Glutamatergic neuron (in vitro differentiated cells): ENCODE results near the gene SCGB1D2. TPM values are rescaled to one million over a fixed set of nuclear protein-coding genes. Genes with fewer than 3 reads are reported as not detected.

Source experiments
- DNase-seq: peaks from one replicate; pipeline ENCODE4 v3.0.0; 2022
- H3K27ac Mint-ChIP-seq: one replicate; pipeline ENCODE4 v1.8.0; 2020; ENCODE audit warnings: mild to moderate bottlenecking, mixed read lengths, inconsistent platforms; ENCODE audit not compliant: unreplicated experiment
- H3K27me3 Mint-ChIP-seq: one replicate; pipeline ENCODE4 v1.8.0; 2020; ENCODE audit warnings: mild to moderate bottlenecking, moderate library complexity, mixed read lengths, inconsistent platforms; ENCODE audit not compliant: unreplicated experiment
- H3K36me3 Mint-ChIP-seq: one replicate; pipeline ENCODE4 v1.8.0; 2020; ENCODE audit warnings: mild to moderate bottlenecking, mixed read lengths, inconsistent platforms; ENCODE audit not compliant: unreplicated experiment
- H3K4me1 Mint-ChIP-seq: one replicate; pipeline ENCODE4 v1.8.0; 2020; ENCODE audit warnings: mild to moderate bottlenecking, low read depth, mixed read lengths, inconsistent platforms; ENCODE audit not compliant: unreplicated experiment
- H3K4me3 Mint-ChIP-seq: one replicate; pipeline ENCODE4 v1.8.0; 2020; ENCODE audit warnings: mild to moderate bottlenecking, mixed read lengths, inconsistent platforms; ENCODE audit not compliant: unreplicated experiment
- H3K9me3 Mint-ChIP-seq: one replicate; pipeline ENCODE4 v1.8.0; 2020; ENCODE audit warnings: mild to moderate bottlenecking, moderate library complexity, mixed read lengths, inconsistent platforms; ENCODE audit not compliant: unreplicated experiment
- CTCF ChIP-seq: fragments of 200-600 bp; sonication (generic); IDR thresholded peaks from one replicate; pipeline ENCODE4 v1.5.0; 2021; ENCODE audit not compliant: partially characterized antibody, unreplicated experiment
- total RNA-seq: library from RNA; stranded (reverse); fragmentation: NEBNext Ultra II Directional; extraction: Animal tissue kit (Norgen Biotek cat#: 25700); gene quantifications from one replicate; pipeline ENCODE4 v1.2.1, GENCODE V29; 2021; ENCODE audit not compliant: unreplicated experiment

SCGB1D2 gene
- total RNA-seq, 1 donor from 2014 or later = not detected

GRCh38 chr11:62267050-62267449 is 25.0 kb downstream of the SCGB1D2 start:
- no peak for DNase-seq
- H3K27ac Mint-ChIP-seq = no peak overlapping the region
- peaks cover 5% of the 10 kb centered on the region for H3K27me3 Mint-ChIP-seq
- H3K36me3 Mint-ChIP-seq = no peaks in the 10 kb centered on the region
- no peaks in the 10 kb centered on the region for H3K4me1 Mint-ChIP-seq
- H3K4me3 Mint-ChIP-seq = no peak overlapping the region
- no peaks in the 10 kb centered on the region for H3K9me3 Mint-ChIP-seq
- TF ChIP-seq CTCF = no peak

GRCh38 chr11:62267576-62267975 is 25.5 kb downstream of the SCGB1D2 start:
- no peak for DNase-seq
- H3K4me1 Mint-ChIP-seq = no peaks in the 10 kb centered on the region
- no peaks in the 10 kb centered on the region for H3K36me3 Mint-ChIP-seq
- H3K27me3 Mint-ChIP-seq = peaks cover 5% of the 10 kb centered on the region
- no peaks in the 10 kb centered on the region for H3K9me3 Mint-ChIP-seq
- no peak overlapping the region for H3K4me3 Mint-ChIP-seq
- H3K27ac Mint-ChIP-seq = no peak overlapping the region
- no peak for TF ChIP-seq CTCF

- Mint-ChIP-seq H3K36me3 (no peaks in the 10 kb centered on the region), H3K4me3 (no peak within 1 kb of the TSS), H3K27ac (no peak within 1 kb of the TSS), H3K27me3 (peaks cover 5% of the 10 kb centered on the region), H3K9me3 (no peaks in the 10 kb centered on the region), H3K4me1 (no peaks in the 10 kb centered on the region)
- no peak for DNase-seq
- no peak for TF ChIP-seq CTCF
Measured at GRCh38 chr11:62269654-62270278, 27.7 kb downstream of the SCGB1D2 start, which contains the start of gene SCGB2A2. Gene SCGB2A2 (plus strand): TSS chr11:62270158. CDS start chr11:62270217, 59 bp downstream.

GRCh38 chr11:62273284-62273683 is 31.2 kb downstream of the SCGB1D2 start:
- Mint-ChIP-seq H3K4me1 (no peaks in the 10 kb centered on the region), H3K36me3 (peaks cover 6% of the 10 kb centered on the region), H3K27me3 (peaks cover 5% of the 10 kb centered on the region), H3K27ac (no peak overlapping the region), H3K9me3 (peaks cover 7% of the 10 kb centered on the region), H3K4me3 (no peak overlapping the region)
- TF ChIP-seq CTCF = no peak
- no peak for DNase-seq

- no peak for DNase-seq
- H3K36me3 Mint-ChIP-seq = peaks cover 6% of the 10 kb centered on the region
- H3K4me3 Mint-ChIP-seq = no peak overlapping the region
- peaks cover 7% of the 10 kb centered on the region for H3K9me3 Mint-ChIP-seq
- TF ChIP-seq CTCF = no peak
- peaks cover 5% of the 10 kb centered on the region for H3K27me3 Mint-ChIP-seq
- H3K4me1 Mint-ChIP-seq = no peaks in the 10 kb centered on the region
- no peak overlapping the region for H3K27ac Mint-ChIP-seq
Measured at GRCh38 chr11:62273789-62274275, 31.8 kb downstream of the SCGB1D2 start.
